ENCODE data around the gene SLC44A3.

- TF ChIP-seq CTCF (IDR thresholded peaks at IDR 0.05) (peak in 2 of 7 experiments; percentile 3 to 27), POLR2A (IDR thresholded peaks at IDR 0.05) (no peak)
Observed at GRCh38 chr1:94792473-94793295, 27.5 kb upstream of the SLC44A3 start.

Data from body of pancreas (tissue), 4 donors.